ENCODE data around the gene WIPF1.

WIPF1 gene

DNA sequence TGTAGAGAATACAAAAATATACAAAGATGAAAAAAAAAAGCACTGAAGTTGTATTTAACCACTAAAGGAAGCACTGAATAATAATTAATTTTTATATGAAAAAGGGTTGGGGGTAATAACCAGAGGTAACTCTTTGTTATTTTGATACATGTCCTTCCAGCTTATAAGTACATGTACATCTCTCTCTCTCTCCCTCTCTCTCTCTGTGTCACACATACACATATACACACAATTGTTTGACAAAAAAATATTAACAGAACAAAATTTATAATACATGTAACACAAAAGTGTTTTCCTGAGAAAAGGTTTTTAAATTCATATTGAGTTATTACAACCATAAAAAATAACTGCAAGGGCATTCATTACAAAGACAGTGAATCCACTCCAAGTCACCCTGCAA is 4.6 kb downstream of the WIPF1 start:
- H3K4me3 ChIP-seq (ENCODE audit: low read length, poor library complexity, severe bottlenecking), result peak overlapping the region; percentile 76
- H3K9ac ChIP-seq (ENCODE audit: low read depth, low read length, poor library complexity, severe bottlenecking), result peak overlapping the region; percentile 82
- H2AFZ ChIP-seq (ENCODE audit: low read length), result no peak overlapping the region
- H3K79me2 ChIP-seq (ENCODE audit: insufficient read depth, low read length), result peaks cover 92% of the 10 kb centered on the region
- no peaks in the 10 kb centered on the region for H3K27me3 ChIP-seq (ENCODE audit: insufficient read depth, low read length, poor library complexity, severe bottlenecking)
- H3K9me2 ChIP-seq (replicated peaks; ENCODE audit: low read depth, low read length), result no peaks in the 10 kb centered on the region
- H4K20me1 ChIP-seq (ENCODE audit: insufficient read depth, low read length, poor library complexity, severe bottlenecking), result peaks cover 21% of the 10 kb centered on the region
- H3F3A ChIP-seq (ENCODE audit: low read depth), result peaks cover 9% of the 10 kb centered on the region
- no peak for TF ChIP-seq EZH2phosphoT487 (IDR thresholded peaks at IDR 0.05; ENCODE audit: borderline replicate concordance)
- TF ChIP-seq, protein P1, sequence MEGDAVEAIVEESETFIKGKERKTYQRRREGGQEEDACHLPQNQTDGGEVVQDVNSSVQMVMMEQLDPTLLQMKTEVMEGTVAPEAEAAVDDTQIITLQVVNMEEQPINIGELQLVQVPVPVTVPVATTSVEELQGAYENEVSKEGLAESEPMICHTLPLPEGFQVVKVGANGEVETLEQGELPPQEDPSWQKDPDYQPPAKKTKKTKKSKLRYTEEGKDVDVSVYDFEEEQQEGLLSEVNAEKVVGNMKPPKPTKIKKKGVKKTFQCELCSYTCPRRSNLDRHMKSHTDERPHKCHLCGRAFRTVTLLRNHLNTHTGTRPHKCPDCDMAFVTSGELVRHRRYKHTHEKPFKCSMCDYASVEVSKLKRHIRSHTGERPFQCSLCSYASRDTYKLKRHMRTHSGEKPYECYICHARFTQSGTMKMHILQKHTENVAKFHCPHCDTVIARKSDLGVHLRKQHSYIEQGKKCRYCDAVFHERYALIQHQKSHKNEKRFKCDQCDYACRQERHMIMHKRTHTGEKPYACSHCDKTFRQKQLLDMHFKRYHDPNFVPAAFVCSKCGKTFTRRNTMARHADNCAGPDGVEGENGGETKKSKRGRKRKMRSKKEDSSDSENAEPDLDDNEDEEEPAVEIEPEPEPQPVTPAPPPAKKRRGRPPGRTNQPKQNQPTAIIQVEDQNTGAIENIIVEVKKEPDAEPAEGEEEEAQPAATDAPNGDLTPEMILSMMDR (conservative IDR thresholded peaks at IDR 0.05; ENCODE audit: low read length), result no peak
- H3K4me1 ChIP-seq (ENCODE audit: insufficient read depth, low read length, poor library complexity, severe bottlenecking), result peaks cover 83% of the 10 kb centered on the region
- H3K36me3 ChIP-seq (ENCODE audit: insufficient read depth, low read length), result peaks cover 3% of the 10 kb centered on the region; the same call in 1 of the 2 replicates
- peak overlapping the region; percentile 81 for H3K4me2 ChIP-seq (ENCODE audit: low read depth, low read length, poor library complexity, severe bottlenecking)
- no peaks in the 10 kb centered on the region for H3K9me3 ChIP-seq (ENCODE audit: insufficient read depth, low read depth, low read length)

DNA sequence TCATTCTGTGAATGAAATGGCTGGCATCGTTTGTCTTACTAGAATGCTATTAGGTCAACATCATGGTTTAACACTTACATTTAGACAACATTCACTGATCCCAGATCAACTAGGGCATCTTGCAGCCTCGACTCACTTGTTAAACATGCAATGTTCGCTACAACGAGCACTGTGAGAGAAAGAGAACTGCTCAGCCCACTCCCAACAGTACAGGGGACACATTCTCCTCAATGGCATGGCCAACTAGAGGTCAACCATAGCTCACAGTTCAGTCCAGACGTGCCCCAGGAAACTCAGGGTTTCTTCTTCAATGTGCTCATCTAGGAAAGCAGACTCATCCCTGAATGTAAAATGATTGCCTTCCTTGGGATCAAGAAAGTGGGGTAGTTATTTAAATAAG is 5.9 kb downstream of the WIPF1 start:
- no peaks in the 10 kb centered on the region for H3K27me3 ChIP-seq (ENCODE audit: insufficient read depth, low read length, poor library complexity, severe bottlenecking)
- H3K4me3 ChIP-seq (ENCODE audit: low read length, poor library complexity, severe bottlenecking), result peak overlapping the region; percentile 58
- peaks cover 92% of the 10 kb centered on the region for H3K79me2 ChIP-seq (ENCODE audit: insufficient read depth, low read length)
- H3K4me1 ChIP-seq (ENCODE audit: insufficient read depth, low read length, poor library complexity, severe bottlenecking), result peaks cover 83% of the 10 kb centered on the region
- peak overlapping the region; percentile 38 for H3K9ac ChIP-seq (ENCODE audit: low read depth, low read length, poor library complexity, severe bottlenecking)
- H3K9me3 ChIP-seq (ENCODE audit: insufficient read depth, low read depth, low read length), result no peaks in the 10 kb centered on the region
- H2AFZ ChIP-seq (ENCODE audit: low read length), result no peak overlapping the region
- H3F3A ChIP-seq (ENCODE audit: low read depth), result peaks cover 9% of the 10 kb centered on the region
- peak overlapping the region; percentile 71 for H3K4me2 ChIP-seq (ENCODE audit: low read depth, low read length, poor library complexity, severe bottlenecking)
- peaks cover 34% of the 10 kb centered on the region for H4K20me1 ChIP-seq (ENCODE audit: insufficient read depth, low read length, poor library complexity, severe bottlenecking)
- TF ChIP-seq, protein P1 (conservative IDR thresholded peaks at IDR 0.05; ENCODE audit: low read length), result no peak
- no peak for TF ChIP-seq EZH2phosphoT487 (IDR thresholded peaks at IDR 0.05; ENCODE audit: borderline replicate concordance)
- peaks cover 3% of the 10 kb centered on the region; the same call in 1 of the 2 replicates for H3K36me3 ChIP-seq (ENCODE audit: insufficient read depth, low read length)
- no peaks in the 10 kb centered on the region for H3K9me2 ChIP-seq (replicated peaks; ENCODE audit: low read depth, low read length)

DNA sequence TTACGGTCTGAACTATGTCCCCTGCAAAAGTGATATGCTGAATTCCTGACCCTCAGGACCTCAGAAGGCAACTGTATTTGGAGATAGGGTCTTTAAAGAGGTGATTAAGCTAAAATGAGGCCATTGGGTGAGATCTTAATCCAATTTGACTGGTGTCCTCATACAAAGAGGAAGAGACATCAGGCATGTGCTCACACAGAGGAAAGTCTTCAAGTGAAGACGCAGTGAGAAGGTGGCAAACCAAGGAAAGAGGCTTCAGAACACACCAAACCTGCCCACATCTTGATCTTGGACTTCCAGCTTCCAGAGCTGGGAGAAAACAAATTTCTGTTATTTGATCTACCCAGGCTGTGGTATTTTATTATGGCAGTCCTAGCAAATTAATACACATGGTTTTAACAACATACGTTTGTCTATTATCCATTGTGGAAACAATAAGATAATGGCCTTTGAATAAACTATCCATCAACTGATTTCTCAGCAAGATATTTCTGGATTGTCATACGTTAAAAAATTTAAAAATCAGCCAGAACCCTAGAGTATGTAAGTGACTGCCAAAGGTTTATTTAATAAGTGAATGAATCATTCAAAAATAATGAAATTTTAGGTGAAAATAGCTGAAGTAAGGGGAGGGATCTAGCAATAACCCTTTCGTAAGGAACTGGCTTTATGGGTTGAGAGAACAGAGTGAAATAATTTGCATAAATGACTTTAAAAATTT is 6.5 kb downstream of the WIPF1 start:
- Histone ChIP-seq H3F3A (ENCODE audit: low read depth) (peaks cover 9% of the 10 kb centered on the region), H3K36me3 (ENCODE audit: insufficient read depth, low read length) (peaks cover 3% of the 10 kb centered on the region; the same call in 1 of the 2 replicates), H2AFZ (ENCODE audit: low read length) (no peak overlapping the region), H3K4me1 (ENCODE audit: insufficient read depth, low read length, poor library complexity, severe bottlenecking) (peaks cover 80% of the 10 kb centered on the region), H3K4me2 (ENCODE audit: low read depth, low read length, poor library complexity, severe bottlenecking) (peak overlapping the region; percentile 71), H3K9ac (ENCODE audit: low read depth, low read length, poor library complexity, severe bottlenecking) (peak overlapping the region; percentile 38), H4K20me1 (ENCODE audit: insufficient read depth, low read length, poor library complexity, severe bottlenecking) (peaks cover 38% of the 10 kb centered on the region), H3K79me2 (ENCODE audit: insufficient read depth, low read length) (peaks cover 92% of the 10 kb centered on the region), H3K27me3 (ENCODE audit: insufficient read depth, low read length, poor library complexity, severe bottlenecking) (no peaks in the 10 kb centered on the region), H3K9me3 (ENCODE audit: insufficient read depth, low read depth, low read length) (no peaks in the 10 kb centered on the region), H3K9me2 (replicated peaks; ENCODE audit: low read depth, low read length) (no peaks in the 10 kb centered on the region), H3K4me3 (ENCODE audit: low read length, poor library complexity, severe bottlenecking) (peak overlapping the region; percentile 58)
- TF ChIP-seq, protein P1 (conservative IDR thresholded peaks at IDR 0.05; ENCODE audit: low read length), result no peak
- TF ChIP-seq EZH2phosphoT487 (IDR thresholded peaks at IDR 0.05; ENCODE audit: borderline replicate concordance), result no peak
